K562 (cell line): ENCODE data around the gene REEP6. TPM values are rescaled to one million over a fixed set of nuclear protein-coding genes. Genes with fewer than 3 reads are reported as not detected.

ENCODE experiments used
- CBX3 ChIP-seq, 2 experiments: IDR thresholded peaks; 1 replicate in 1 of 2; 2 replicates in 1 of 2; pipeline ENCODE4 v1.6.1; 2012; ENCODE audit warnings: inconsistent platforms in 2 of 2, low read length in 2 of 2, borderline replicate concordance in 1 of 2, control low read depth in 1 of 2
- CREM ChIP-seq: IDR thresholded peaks from 2 replicates; pipeline ENCODE4 v1.6.1; 2014; ENCODE audit warnings: antibody characterized with exemption, low read depth
- HNRNPL ChIP-seq: fragments of 200-400 bp; formaldehyde crosslinking; IDR thresholded peaks from 2 replicates; pipeline ENCODE4 v1.6.1; 2017; ENCODE audit warnings: low read depth, mild to moderate bottlenecking, low read length
- MAZ ChIP-seq, 2 experiments: fragments of 450-650 bp in 1 of 2; sonication (generic) in 1 of 2; formaldehyde crosslinking; IDR thresholded peaks in 1 of 2; conservative IDR thresholded peaks in 1 of 2; 2 replicates each; pipeline versions ENCODE4 v1.4.0 to v1.5.0; 2020; ENCODE audit warnings: mild to moderate bottlenecking in 1 of 2, missing genetic modification reagents in 1 of 2
- MED1 ChIP-seq: sonication (generic); formaldehyde crosslinking; IDR thresholded peaks from 2 replicates; pipeline ENCODE4 v1.8.1; 2023; ENCODE audit warnings: missing genetic modification reagents, borderline replicate concordance
- THRAP3 ChIP-seq: fragments of 450-650 bp; IDR thresholded peaks from 2 replicates; pipeline ENCODE4 v1.6.1; 2016; ENCODE audit warnings: mild to moderate bottlenecking, inconsistent platforms, borderline replicate concordance
- TOE1 ChIP-seq, 2 experiments: fragments of 450-650 bp in 1 of 2; sonication (generic) in 1 of 2; formaldehyde crosslinking in 1 of 2; IDR thresholded peaks; 2 replicates each; pipeline versions ENCODE4 v1.7.1 to v1.8.0; 2016 to 2022; ENCODE audit warnings: borderline replicate concordance in 2 of 2, mild to moderate bottlenecking in 2 of 2, antibody characterized with exemption in 1 of 2, inconsistent platforms in 1 of 2, low read depth in 1 of 2, missing genetic modification reagents in 1 of 2, moderate library complexity in 1 of 2
- ZNF639 ChIP-seq, 2 experiments: fragments of 200-800 bp in 1 of 2; sonication (Bioruptor generic) in 1 of 2; sonication (generic) in 1 of 2; formaldehyde crosslinking in 1 of 2; IDR thresholded peaks in 1 of 2; conservative IDR thresholded peaks in 1 of 2; 2 replicates each; pipeline versions ENCODE4 v1.5.0 to v1.6.1; 2016 to 2020; ENCODE audit warnings: missing compliant biosample characterization in 1 of 2, missing genetic modification characterization in 1 of 2, missing genetic modification reagents in 1 of 2
- polyA plus RNA-seq, 8 experiments: library from polyadenylated mRNA; depleted of rRNA in 4 of 8; stranded (reverse) in 5 of 8; unstranded in 3 of 8; fragments of >200 nt; fragmentation: Nextera tagmentation in 2 of 8; fragmentation: Illumina TruSeq in 1 of 8; extraction: Ambion mirVana in 2 of 8; extraction: Trizol in 1 of 8; gene quantifications; 2 replicates each; pipeline versions ENCODE4 v1.2.1 to v1.2.3, GENCODE V29; 2011 to 2014; ENCODE audit warnings: inconsistent platforms in 1 of 8, missing spikeins in 1 of 8
- total RNA-seq, 7 experiments: library from RNA; depleted of rRNA in 6 of 7; stranded (reverse); fragments of >200 nt in 6 of 7; fragmentation: Illumina TruSeq in 2 of 7; extraction: Trizol in 2 of 7; gene quantifications; 2 replicates each; pipeline versions ENCODE4 v1.2.1 to v1.2.3, GENCODE V29; 2011 to 2021; ENCODE audit warnings: low replicate concordance in 1 of 7
- TF ChIP-seq, protein P1 (sequence below): fragments of 200-600 bp; sonication (generic); IDR thresholded peaks from one replicate; pipeline ENCODE4 v1.6.1; 2012; ENCODE audit warnings: mild to moderate bottlenecking, low read depth, low read length, inconsistent platforms
- TF ChIP-seq, protein P2 (sequence below): fragments of 250-450 bp; sonication (Bioruptor Pico); IDR thresholded peaks from 2 replicates; pipeline ENCODE4 v1.6.1; 2021; ENCODE audit warnings: mild to moderate bottlenecking
- TF ChIP-seq, protein P3 (sequence below): sonication (generic); formaldehyde crosslinking; IDR thresholded peaks from 2 replicates; pipeline ENCODE4 v1.9.0; 2022; ENCODE audit warnings: mild to moderate bottlenecking, missing genetic modification reagents

The REEP6 gene
- total and polyA plus RNA-seq, 9 of the 15 experiments (the other 6 are each of a cell fraction or from before 2014, with no cell fraction given) = 1.2 to 64.2 (median 12.7) TPM

DNA sequence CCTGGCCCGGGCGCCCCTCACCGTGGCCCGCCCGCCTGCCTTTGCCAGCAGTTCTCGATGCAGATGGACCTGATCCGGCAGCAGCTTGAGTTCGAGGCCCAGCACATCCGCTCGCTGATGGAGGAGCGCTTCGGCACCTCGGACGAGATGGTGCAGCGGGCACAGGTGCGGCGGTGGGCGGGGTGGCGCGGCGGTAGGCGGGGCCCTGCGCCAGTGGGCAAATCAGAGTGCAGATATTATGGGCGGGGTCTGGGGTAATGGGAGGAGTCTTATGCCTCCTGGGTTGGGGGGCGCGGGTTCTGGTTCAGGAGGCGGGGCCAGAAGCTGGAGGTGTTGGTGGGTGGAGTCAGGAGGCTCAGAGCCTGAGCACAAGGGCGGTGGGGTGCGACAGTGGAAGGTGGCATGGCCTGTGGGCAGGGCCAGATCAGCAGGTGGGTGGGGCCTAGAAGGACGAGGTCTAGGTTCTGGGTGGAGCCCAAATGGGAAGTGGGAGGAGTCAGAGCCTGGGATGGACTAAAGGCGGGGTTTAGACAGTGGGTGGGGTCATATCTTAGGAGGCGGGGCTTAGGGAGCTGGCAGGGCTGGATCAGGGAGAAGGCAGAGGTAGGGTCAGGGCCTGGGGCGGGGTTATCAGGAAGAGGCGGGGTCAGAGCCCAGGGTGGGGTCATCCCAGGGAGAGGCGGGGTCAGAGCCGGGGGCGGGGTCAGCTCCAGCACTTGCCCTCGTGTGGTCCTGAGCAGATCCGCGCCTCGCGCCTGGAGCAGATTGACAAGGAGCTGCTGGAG is 35.5 kb upstream of the REEP6 start (continued):
- TF ChIP-seq, protein P1, sequence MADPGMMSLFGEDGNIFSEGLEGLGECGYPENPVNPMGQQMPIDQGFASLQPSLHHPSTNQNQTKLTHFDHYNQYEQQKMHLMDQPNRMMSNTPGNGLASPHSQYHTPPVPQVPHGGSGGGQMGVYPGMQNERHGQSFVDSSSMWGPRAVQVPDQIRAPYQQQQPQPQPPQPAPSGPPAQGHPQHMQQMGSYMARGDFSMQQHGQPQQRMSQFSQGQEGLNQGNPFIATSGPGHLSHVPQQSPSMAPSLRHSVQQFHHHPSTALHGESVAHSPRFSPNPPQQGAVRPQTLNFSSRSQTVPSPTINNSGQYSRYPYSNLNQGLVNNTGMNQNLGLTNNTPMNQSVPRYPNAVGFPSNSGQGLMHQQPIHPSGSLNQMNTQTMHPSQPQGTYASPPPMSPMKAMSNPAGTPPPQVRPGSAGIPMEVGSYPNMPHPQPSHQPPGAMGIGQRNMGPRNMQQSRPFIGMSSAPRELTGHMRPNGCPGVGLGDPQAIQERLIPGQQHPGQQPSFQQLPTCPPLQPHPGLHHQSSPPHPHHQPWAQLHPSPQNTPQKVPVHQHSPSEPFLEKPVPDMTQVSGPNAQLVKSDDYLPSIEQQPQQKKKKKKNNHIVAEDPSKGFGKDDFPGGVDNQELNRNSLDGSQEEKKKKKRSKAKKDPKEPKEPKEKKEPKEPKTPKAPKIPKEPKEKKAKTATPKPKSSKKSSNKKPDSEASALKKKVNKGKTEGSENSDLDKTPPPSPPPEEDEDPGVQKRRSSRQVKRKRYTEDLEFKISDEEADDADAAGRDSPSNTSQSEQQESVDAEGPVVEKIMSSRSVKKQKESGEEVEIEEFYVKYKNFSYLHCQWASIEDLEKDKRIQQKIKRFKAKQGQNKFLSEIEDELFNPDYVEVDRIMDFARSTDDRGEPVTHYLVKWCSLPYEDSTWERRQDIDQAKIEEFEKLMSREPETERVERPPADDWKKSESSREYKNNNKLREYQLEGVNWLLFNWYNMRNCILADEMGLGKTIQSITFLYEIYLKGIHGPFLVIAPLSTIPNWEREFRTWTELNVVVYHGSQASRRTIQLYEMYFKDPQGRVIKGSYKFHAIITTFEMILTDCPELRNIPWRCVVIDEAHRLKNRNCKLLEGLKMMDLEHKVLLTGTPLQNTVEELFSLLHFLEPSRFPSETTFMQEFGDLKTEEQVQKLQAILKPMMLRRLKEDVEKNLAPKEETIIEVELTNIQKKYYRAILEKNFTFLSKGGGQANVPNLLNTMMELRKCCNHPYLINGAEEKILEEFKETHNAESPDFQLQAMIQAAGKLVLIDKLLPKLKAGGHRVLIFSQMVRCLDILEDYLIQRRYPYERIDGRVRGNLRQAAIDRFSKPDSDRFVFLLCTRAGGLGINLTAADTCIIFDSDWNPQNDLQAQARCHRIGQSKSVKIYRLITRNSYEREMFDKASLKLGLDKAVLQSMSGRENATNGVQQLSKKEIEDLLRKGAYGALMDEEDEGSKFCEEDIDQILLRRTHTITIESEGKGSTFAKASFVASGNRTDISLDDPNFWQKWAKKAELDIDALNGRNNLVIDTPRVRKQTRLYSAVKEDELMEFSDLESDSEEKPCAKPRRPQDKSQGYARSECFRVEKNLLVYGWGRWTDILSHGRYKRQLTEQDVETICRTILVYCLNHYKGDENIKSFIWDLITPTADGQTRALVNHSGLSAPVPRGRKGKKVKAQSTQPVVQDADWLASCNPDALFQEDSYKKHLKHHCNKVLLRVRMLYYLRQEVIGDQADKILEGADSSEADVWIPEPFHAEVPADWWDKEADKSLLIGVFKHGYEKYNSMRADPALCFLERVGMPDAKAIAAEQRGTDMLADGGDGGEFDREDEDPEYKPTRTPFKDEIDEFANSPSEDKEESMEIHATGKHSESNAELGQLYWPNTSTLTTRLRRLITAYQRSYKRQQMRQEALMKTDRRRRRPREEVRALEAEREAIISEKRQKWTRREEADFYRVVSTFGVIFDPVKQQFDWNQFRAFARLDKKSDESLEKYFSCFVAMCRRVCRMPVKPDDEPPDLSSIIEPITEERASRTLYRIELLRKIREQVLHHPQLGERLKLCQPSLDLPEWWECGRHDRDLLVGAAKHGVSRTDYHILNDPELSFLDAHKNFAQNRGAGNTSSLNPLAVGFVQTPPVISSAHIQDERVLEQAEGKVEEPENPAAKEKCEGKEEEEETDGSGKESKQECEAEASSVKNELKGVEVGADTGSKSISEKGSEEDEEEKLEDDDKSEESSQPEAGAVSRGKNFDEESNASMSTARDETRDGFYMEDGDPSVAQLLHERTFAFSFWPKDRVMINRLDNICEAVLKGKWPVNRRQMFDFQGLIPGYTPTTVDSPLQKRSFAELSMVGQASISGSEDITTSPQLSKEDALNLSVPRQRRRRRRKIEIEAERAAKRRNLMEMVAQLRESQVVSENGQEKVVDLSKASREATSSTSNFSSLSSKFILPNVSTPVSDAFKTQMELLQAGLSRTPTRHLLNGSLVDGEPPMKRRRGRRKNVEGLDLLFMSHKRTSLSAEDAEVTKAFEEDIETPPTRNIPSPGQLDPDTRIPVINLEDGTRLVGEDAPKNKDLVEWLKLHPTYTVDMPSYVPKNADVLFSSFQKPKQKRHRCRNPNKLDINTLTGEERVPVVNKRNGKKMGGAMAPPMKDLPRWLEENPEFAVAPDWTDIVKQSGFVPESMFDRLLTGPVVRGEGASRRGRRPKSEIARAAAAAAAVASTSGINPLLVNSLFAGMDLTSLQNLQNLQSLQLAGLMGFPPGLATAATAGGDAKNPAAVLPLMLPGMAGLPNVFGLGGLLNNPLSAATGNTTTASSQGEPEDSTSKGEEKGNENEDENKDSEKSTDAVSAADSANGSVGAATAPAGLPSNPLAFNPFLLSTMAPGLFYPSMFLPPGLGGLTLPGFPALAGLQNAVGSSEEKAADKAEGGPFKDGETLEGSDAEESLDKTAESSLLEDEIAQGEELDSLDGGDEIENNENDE = no peak
- TF ChIP-seq MED1 (CRISPR knock-in tag) = no peak
- TF ChIP-seq, protein P2, sequence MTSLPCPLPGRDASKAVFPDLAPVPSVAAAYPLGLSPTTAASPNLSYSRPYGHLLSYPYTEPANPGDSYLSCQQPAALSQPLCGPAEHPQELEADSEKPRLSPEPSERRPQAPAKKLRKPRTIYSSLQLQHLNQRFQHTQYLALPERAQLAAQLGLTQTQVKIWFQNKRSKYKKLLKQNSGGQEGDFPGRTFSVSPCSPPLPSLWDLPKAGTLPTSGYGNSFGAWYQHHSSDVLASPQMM = no peak
- TF ChIP-seq MAZ (CRISPR knock-in tag; conservative IDR thresholded peaks at IDR 0.05 in 1 of 2, IDR thresholded peaks at IDR 0.05 in 1 of 2) = peak; percentile 29 to 40; a peak in 2 of 4 replicates
- TF ChIP-seq HNRNPL = no peak
- no peak for TF ChIP-seq THRAP3
- TF ChIP-seq ZNF639 (CRISPR knock-in tag; conservative IDR thresholded peaks at IDR 0.05 in 1 of 2, IDR thresholded peaks at IDR 0.05 in 1 of 2) = no peak
- no peak for TF ChIP-seq CBX3 (IDR thresholded peaks at IDR 0.05; ENCODE audit: borderline replicate concordance in 1 of 2, low read length in 2 of 2)
- no peak for TF ChIP-seq CREM
- peak; percentile 33; the same call in 1 of the 2 replicates for TF ChIP-seq TOE1 (IDR thresholded peaks at IDR 0.05; ENCODE audit: borderline replicate concordance)
- TF ChIP-seq TOE1 (CRISPR knock-in tag; IDR thresholded peaks at IDR 0.05; ENCODE audit: borderline replicate concordance, low read depth) = no peak
- TF ChIP-seq, protein P3, sequence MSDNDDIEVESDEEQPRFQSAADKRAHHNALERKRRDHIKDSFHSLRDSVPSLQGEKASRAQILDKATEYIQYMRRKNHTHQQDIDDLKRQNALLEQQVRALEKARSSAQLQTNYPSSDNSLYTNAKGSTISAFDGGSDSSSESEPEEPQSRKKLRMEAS (CRISPR knock-in tag) = peak; percentile 37; the same call in 1 of the 2 replicates
